NCI-H1092 (cell line): Measurements from ENCODE around the gene AKR1D1.
"Not testable (repeated sequence)": the region's sequence is repeated elsewhere in the genome, so short reads cannot be mapped to it uniquely, and the experiment has no call there.

Experiments
- DNase-seq: peaks from one replicate; lab custom pipeline; 2025; lab: John Stamatoyannopoulos, UW

The AKR1D1 gene

GRCh38 chr7:138122162-138122561 is 45.9 kb downstream of the AKR1D1 start:
- no peak for DNase-seq

- DNase-seq, result no peak
These were observed 48.9 kb downstream of the AKR1D1 start for GRCh38 chr7:138125119-138125518.

GRCh38 chr7:138125598-138126111 is 49.4 kb downstream of the AKR1D1 start:
- no peak for DNase-seq

- DNase-seq, result no peak
These were observed 50.7 kb downstream of the AKR1D1 start for GRCh38 chr7:138126928-138127327.

GRCh38 chr7:138127996-138128395 is 51.7 kb downstream of the AKR1D1 start:
- DNase-seq, result no peak

GRCh38 chr7:138129551-138130165 is 53.4 kb downstream of the AKR1D1 start:
- DNase-seq, result no peak

GRCh38 chr7:138137423-138138171 is 61.3 kb downstream of the AKR1D1 start:
- DNase-seq, result no peak

- no peak for DNase-seq
These were observed 62.0 kb downstream of the AKR1D1 start for GRCh38 chr7:138138244-138138643.

GRCh38 chr7:138142583-138143201 is 66.4 kb downstream of the AKR1D1 start:
- no peak for DNase-seq

- no peak for DNase-seq
These were observed 68.7 kb downstream of the AKR1D1 start for GRCh38 chr7:138144958-138145357.

GRCh38 chr7:138146221-138146620 is 70.0 kb downstream of the AKR1D1 start:
- not testable (repeated sequence) for DNase-seq

GRCh38 chr7:138146757-138147734 is 70.8 kb downstream of the AKR1D1 start:
- DNase-seq, result not testable (repeated sequence)

GRCh38 chr7:138151731-138152577 is 75.7 kb downstream of the AKR1D1 start:
- no peak for DNase-seq

GRCh38 chr7:138154661-138155060 is 78.4 kb downstream of the AKR1D1 start:
- DNase-seq, result no peak

- no peak for DNase-seq
These were observed 81.4 kb downstream of the AKR1D1 start for GRCh38 chr7:138157702-138158101.

GRCh38 chr7:138158739-138159528 is 82.7 kb downstream of the AKR1D1 start:
- no peak for DNase-seq

- DNase-seq, result peak; percentile 99
These were observed 85.4 kb downstream of the AKR1D1 start for GRCh38 chr7:138161600-138162081.

- DNase-seq, result no peak
These were observed 86.0 kb downstream of the AKR1D1 start for GRCh38 chr7:138162236-138162635.

GRCh38 chr7:138163800-138164199 is 87.5 kb downstream of the AKR1D1 start:
- no peak for DNase-seq

GRCh38 chr7:138164804-138165203 is 88.5 kb downstream of the AKR1D1 start:
- no peak for DNase-seq
